Ishikawa (cell line): ENCODE measurements around the gene CELA2B.

Source experiments
- CEBPB ChIP-seq: IDR thresholded peaks from 2 replicates; pipeline ENCODE4 v1.6.1; 2012
- CREB1 ChIP-seq: IDR thresholded peaks from 2 replicates; pipeline ENCODE4 v1.6.1; 2012; ENCODE audit warnings: low read depth
- EGR1 ChIP-seq: IDR thresholded peaks from 2 replicates; pipeline ENCODE4 v1.6.1; 2012
- EP300 ChIP-seq: IDR thresholded peaks from 2 replicates; pipeline ENCODE4 v1.6.1; 2012; ENCODE audit warnings: borderline replicate concordance
- FOXM1 ChIP-seq: IDR thresholded peaks from 2 replicates; pipeline ENCODE4 v1.6.1; 2012; ENCODE audit warnings: low read depth, borderline replicate concordance
- MAX ChIP-seq: IDR thresholded peaks from 2 replicates; pipeline ENCODE4 v1.6.1; 2012
- NFIC ChIP-seq: IDR thresholded peaks from 2 replicates; pipeline ENCODE4 v1.6.1; 2012
- RAD21 ChIP-seq: IDR thresholded peaks from 2 replicates; pipeline ENCODE4 v1.6.1; 2012; ENCODE audit warnings: low read depth
- REST ChIP-seq: IDR thresholded peaks from 2 replicates; pipeline ENCODE4 v1.6.1; 2012; ENCODE audit warnings: low read depth, mild to moderate bottlenecking
- TAF1 ChIP-seq: IDR thresholded peaks from 2 replicates; pipeline ENCODE4 v1.6.1; 2012; ENCODE audit warnings: low read depth, mild to moderate bottlenecking
- TCF12 ChIP-seq: IDR thresholded peaks from 2 replicates; pipeline ENCODE4 v1.6.1; 2012; ENCODE audit warnings: low read depth
- TEAD4 ChIP-seq: IDR thresholded peaks from 2 replicates; pipeline ENCODE4 v1.6.1; 2012
- USF1 ChIP-seq: IDR thresholded peaks from 2 replicates; pipeline ENCODE4 v1.6.1; 2012
- YY1 ChIP-seq: IDR thresholded peaks from 2 replicates; pipeline ENCODE4 v1.6.1; 2012; ENCODE audit warnings: low read depth
- ZBTB7A ChIP-seq: IDR thresholded peaks from 2 replicates; pipeline ENCODE4 v1.6.1; 2012; ENCODE audit warnings: low read depth

The CELA2B gene

GRCh38 chr1:15451014-15451722, 24.7 kb upstream of the CELA2B start:
- TF ChIP-seq ZBTB7A: no peak
- TF ChIP-seq REST: no peak
- TF ChIP-seq MAX: no peak
- TF ChIP-seq TEAD4: no peak
- no peak for TF ChIP-seq NFIC
- no peak for TF ChIP-seq TCF12
- no peak for TF ChIP-seq FOXM1
- no peak for TF ChIP-seq CEBPB
- no peak for TF ChIP-seq TAF1

- TF ChIP-seq EGR1 (no peak), NFIC (no peak), MAX (no peak), TCF12 (no peak), TAF1 (no peak), CEBPB (no peak), REST (no peak), RAD21 (no peak), USF1 (no peak), ZBTB7A (no peak), EP300 (no peak), CREB1 (no peak), FOXM1 (no peak), YY1 (no peak)
Measured at GRCh38 chr1:15452216-15452615, 23.7 kb upstream of the CELA2B start.

DNA sequence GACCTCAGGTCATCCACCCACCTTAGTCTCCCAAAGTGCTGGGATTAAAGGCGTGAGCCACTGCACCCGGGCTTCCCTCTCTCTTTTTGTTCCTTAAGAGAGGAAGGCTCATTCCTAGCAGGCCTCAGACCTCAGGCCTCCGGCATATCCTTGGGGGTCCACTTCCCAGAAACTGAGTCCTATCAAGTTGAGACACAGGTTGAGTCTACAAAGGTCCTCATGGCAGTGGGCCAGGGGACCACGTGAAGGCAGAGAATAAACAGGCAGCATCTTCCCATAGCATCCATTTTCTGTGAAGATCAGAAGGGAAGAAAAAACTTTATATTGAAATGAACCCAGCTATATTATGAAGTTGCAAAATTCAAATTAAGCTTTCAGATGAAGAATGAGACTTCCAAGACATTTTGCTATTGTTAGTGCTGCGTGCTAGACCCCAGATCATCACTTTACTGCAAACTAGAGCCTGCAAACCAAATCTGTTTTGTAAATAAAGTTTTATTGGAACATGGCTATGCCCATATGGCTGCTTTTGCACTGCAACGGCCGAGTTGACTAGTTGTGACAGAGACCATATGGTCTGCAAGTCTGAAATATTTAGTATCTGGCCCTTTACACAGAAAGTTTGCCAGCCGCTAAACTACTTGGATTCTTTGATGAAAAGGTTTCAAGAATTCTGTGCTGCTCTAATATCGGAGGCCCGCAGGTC, 22.9 kb upstream of the CELA2B start:
- TF ChIP-seq MAX (no peak), EP300 (no peak), USF1 (no peak), EGR1 (no peak), ZBTB7A (no peak), FOXM1 (no peak), CREB1 (no peak), CEBPB (no peak), NFIC (no peak)

GRCh38 chr1:15453734-15454133, 22.2 kb upstream of the CELA2B start:
- TF ChIP-seq CREB1: no peak
- TF ChIP-seq FOXM1: no peak
- TF ChIP-seq EP300: no peak
- TF ChIP-seq USF1: no peak
- no peak for TF ChIP-seq ZBTB7A
- no peak for TF ChIP-seq CEBPB
- TF ChIP-seq TEAD4: no peak
- no peak for TF ChIP-seq NFIC
- no peak for TF ChIP-seq TCF12
- TF ChIP-seq RAD21: no peak
- no peak for TF ChIP-seq EGR1
- TF ChIP-seq MAX: no peak
- TF ChIP-seq YY1: no peak
- TF ChIP-seq TAF1: no peak
- TF ChIP-seq REST: no peak
